SW480 (cell line): ENCODE data around the gene LMF2.
A peak's percentile ranks its signal among the peaks of the same experiment; 100 is the strongest.
"Not testable (repeated sequence)": the region's sequence is repeated elsewhere in the genome, so short reads cannot be mapped to it uniquely, and the experiment has no call there.

Experiments
- DNase-seq: peaks from one replicate; pipeline ENCODE4 v3.0.0-alpha.2; 2016; ENCODE audit warnings: low spot score

LMF2 gene

GRCh38 chr22:50523806-50524675 lies 16.5 kb upstream of the LMF2 start:
- DNase-seq: no peak

DNA sequence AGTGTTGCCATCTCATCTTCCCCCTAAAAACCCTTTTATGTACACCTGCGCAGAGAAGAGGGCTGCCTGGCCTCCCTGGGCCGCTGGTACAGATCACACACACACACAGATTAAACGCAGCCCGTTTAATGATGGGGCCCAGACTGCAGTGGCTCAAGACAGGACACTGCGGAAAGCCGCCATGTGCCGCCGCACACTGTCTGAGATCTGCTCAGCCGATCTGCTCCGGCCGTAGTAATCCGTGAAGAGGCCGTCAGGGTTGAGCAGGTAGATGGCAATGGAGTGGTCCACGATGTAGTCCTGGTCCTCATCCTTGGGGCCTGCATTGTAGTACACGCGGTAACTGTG lies 15.9 kb upstream of the LMF2 start:
- no peak for DNase-seq

GRCh38 chr22:50522806-50523438 lies 15.4 kb upstream of the LMF2 start:
- DNase-seq: no peak

- no peak for DNase-seq
Observed at GRCh38 chr22:50522208-50522805, 14.8 kb upstream of the LMF2 start.

GRCh38 chr22:50521710-50522109 lies 14.2 kb upstream of the LMF2 start:
- no peak for DNase-seq

DNA sequence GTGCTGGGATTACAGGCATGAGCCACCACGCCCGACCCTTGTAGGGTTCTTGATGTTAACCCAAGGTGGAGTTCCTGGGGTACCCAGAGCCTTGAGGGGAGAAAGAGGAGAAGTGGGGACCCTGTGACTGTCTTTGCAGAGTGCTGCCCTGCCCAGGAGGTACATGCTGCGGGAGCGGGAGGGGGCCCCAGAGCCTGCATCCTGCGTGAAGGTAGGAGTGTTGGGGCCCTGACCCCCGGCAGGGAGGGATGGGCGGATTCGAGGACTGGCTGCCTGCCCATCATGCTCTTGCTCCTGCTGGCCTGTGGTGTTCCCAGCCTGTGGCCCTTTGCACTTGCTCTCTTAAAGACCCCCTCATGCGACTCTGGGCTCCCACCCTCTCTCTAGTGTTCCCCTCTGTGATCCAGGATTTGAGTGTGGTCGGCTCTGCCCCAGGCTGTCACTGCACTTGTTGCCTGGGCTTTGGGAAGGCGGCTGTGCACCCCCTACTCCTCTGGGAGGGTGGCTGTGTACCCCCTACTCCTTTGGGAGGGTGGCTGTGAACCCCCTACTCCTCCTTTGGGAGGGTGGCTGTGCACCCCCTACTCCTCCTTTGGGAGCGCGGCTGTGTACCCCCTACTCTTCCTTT lies 13.4 kb upstream of the LMF2 start:
- no peak for DNase-seq

DNA sequence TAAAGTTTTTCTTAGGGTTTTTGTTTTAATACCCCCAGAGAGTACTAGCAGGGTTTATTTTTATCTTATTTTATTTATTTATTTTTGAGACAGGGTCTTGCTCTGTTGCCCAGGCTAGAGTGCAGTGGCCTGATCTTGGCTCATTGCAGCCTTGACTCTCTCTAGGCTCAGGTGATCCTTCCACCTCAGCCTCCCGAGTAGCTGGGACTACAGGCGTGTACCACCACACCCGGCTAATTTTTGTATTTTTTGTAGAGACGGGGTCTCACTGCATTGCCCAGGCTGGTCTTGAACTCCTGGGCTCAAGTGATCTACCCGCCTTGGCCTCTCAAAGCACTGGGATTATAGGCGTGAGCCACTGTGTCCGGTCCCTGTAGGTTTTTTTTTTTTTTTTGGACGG lies 12.7 kb upstream of the LMF2 start:
- not testable (repeated sequence) for DNase-seq

DNA sequence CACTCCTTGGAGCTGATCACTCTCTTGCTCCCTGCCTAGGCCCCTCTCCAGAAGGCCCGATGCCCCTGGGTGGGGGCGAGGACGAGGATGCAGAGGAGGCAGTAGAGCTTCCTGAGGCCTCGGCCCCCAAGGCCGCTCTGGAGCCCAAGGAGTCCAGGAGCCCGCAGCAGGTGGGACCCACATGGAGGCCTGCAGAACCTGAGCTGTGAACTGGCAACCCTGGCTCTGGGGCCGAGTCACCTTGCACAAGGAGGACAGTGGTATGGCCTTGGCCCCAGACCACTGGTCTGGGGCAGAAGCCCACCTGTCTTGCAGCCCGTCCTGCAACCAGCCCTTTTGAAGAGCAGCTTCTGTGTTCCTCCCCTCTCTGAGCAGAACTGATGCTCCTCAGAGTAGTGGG lies 11.6 kb upstream of the LMF2 start:
- DNase-seq: no peak

- no peak for DNase-seq
Observed at GRCh38 chr22:50518606-50519005, 11.1 kb upstream of the LMF2 start.

DNA sequence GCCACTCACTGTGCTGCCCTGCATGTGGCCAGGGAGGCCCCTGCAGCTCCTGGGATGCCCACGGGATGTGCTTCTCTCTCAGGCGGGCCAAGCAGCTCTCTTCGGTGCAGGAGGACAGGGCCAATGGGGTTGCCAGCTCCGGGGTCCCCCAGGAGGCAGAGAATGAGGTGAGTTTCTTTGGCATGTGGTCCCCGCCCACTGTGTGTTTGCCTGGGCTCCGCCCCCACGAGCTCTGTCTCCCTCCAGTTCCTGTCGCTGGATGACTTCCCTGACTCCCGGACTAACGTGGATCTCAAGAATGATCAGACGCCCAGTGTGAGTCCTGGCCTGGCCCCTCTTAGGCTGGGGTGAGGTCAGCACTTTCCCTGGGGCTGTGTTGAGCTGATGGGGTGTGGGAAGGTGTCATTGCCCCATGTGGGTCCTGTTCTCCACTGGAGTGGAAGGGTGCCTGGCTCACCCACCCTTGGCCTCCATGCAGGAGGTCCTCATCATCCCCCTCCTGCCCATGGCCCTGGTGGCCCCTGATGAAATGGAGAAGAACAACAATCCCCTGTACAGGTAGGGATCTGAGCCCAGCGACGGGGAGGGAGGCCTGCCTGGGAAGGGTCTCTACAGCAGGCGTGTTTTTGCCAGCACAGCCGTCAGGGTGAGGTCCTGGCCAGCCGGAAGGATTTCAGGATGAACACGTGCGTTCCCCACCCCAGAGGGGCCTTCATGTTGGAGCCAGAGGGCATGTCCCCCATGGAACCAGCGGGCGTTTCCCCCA lies 10.2 kb upstream of the LMF2 start:
- DNase-seq: no peak

GRCh38 chr22:50516891-50517290 lies 9.4 kb upstream of the LMF2 start:
- no peak for DNase-seq

- no peak for DNase-seq
Observed at GRCh38 chr22:50516068-50516467, 8.6 kb upstream of the LMF2 start.

GRCh38 chr22:50513175-50513574 lies 5.7 kb upstream of the LMF2 start:
- DNase-seq: no peak

DNA sequence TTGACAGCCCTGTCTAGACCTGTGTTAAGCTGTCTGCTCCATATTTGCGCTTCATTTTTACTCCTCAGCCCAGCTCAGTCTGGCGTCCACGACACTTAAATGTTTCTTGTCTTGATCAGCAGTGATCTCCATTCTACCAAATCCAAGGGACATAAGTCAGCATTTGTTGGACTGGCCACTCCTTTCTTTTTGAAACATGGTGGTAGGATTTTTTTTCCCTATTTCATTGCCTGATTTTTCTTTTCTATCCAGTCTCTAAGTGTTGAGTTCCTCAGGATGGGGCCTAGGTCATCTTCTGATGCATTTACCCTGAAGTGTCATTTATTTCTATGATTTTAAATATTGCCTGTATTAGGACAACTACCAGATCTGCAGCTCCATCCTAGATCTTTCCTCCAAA lies 1.4 kb upstream of the LMF2 start:
- no peak for DNase-seq

GRCh38 chr22:50507991-50508884 lies 736 bp upstream of the LMF2 start, which contains the start of gene NCAPH2:
Gene NCAPH2, plus strand, starts transcription at chr22:50508224. Its CDS starts 114 bp downstream, at chr22:50508338.
- DNase-seq: peak; percentile 93

DNA sequence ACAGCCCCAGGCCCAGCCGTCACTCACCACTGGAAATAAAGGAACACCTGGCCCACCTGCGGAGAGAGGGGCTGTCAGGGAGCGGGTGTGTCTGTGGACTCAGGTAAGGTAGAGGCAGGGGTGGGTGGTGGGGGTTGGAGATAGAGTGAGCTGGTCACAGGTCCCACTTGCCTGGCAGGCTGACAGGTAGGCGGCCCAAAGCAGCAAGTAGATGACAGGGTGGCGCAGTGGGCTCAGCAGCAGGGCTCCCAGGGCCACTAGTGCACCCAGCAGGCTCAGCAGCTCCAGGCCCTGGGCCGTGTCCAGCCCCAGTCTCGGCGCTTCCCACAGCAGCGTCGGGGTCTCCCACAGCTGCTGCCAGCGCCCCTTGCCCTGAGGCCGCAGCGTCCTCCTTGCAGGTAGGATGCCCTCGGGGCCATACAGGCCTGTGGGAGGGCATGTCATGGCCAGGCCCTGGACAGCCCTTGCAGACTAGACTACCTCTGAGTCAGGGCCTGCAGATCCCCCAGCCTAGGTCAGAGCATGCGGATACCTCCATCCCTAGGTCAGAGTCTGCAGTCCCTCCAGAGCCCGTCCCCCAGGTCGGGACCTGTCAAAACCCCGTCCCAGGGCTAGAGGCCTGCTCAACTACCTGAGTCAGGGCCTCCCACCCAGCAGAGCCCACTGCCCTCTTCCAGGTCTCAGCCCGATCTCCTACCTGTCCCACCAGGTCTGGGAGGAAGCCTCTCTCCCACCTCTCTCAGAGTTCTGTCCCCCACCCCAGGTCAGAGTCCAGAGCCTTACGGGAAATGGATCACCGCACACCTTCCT lies 686 bp downstream of the LMF2 start:
- no peak for DNase-seq

DNA sequence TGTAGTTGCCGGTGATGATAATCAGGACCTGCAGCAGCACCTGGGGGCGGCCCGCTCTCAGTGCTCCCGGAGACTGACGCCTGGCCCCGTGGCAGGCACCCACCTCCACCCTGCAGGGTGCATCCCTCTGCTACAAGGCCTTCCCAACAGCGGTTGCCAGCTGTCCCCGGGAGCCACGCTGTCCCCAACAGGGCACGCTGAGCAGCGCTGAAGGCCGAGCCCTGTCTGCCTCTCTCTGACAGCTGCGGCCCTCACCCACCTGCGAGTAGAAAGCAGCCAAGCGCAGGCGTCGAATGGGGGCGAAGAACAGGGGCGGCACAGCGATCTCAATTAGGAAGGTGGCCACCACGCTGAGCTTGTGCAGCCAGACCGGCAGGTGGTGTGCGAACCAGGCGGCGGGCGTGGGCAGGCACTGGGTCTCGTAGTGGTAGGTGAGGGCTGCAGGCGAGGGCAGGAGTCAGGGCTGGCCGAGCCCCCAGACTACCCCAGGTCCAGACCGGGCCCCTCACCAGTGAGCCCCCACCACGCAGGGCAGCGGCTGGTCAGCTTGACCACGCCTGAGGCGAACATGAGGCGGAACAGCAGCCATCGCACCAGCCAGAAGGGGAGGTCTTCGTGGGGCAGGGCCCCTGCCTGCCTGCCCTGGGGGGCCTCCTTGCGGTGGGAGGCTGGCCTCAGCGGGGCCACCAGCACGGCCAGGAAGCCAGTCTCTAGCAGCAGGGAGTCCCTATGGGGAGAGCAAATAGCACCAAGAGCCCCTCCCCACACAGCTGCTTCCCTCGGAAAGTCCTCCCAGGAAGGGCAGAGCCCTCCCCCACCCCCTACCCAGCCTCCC lies 1.5 kb downstream of the LMF2 start:
- no peak for DNase-seq

DNA sequence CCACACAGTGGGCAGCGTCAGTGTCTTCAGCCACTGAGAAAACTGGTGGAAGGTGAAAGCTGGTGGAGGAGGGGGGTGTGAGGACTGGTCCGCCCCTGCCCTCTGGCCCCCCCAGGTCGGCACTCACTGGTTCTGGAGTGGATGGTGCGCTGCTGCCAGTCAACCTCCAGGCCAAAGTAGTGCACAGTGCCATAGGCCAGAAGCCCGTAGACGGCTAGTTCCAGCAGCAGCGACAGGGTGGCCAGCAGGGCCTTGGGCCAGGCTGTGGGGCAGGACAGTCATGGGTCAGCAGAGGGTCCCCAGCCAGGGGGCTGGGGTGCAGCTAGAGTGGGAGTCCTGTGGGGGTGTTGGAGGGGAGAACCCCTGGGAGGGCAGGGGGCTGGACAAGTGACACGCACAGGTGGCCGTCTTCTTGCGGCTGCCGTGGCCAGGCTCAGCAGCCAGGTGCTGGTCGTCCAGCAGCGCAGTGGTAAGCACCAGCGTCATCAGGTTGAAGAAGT lies 2.2 kb downstream of the LMF2 start:
- no peak for DNase-seq
